Measurements from ENCODE around the gene LRRC41. TPM values are rescaled to one million over a fixed set of nuclear protein-coding genes. Genes with fewer than 3 reads are reported as not detected.

Gene LRRC41
- total RNA-seq, 1 experiment from 2014 or later = 38.1 TPM

GRCh38 chr1:46289976-46290375 lies 13.4 kb downstream of the LRRC41 start:
- intact Hi-C loops (cut with micrococcal nuclease) = no loop called here

GRCh38 chr1:46289134-46289494 lies 14.3 kb downstream of the LRRC41 start:
- RAD21 ChIA-PET (ENCODE audit: low non-redundant PET in 1 of 2, low total read pairs in 2 of 2, uncharacterized antibody in 2 of 2, unreplicated experiment in 2 of 2) = no interaction called here

More at GRCh38 chr1:46289976-46290375, 13.4 kb downstream of the LRRC41 start:
- Histone ChIP-seq H3K79me2 (ENCODE audit: insufficient read depth, low read length) (no peaks in the 10 kb centered on the region), H3K27me3 (ENCODE audit: insufficient read depth, low read length) (no peaks in the 10 kb centered on the region), H3K36me3 (ENCODE audit: control insufficient read depth in 1 of 2, insufficient read depth in 2 of 2, low read length in 2 of 2) (peaks cover 0 to 3% of the 10 kb centered on the region in 2 experiments; a peak in 1 of 4 replicates), H4K20me1 (ENCODE audit: insufficient read depth) (no peaks in the 10 kb centered on the region), H3K4me2 (ENCODE audit: low read length) (no peak overlapping the region), H3K4me3 (replicated peaks in 1 of 2; ENCODE audit: low read depth in 1 of 2, low read length in 2 of 2) (no peak overlapping the region), H3K27ac (ENCODE audit: low read depth, low read length) (no peak overlapping the region), H2AFZ (ENCODE audit: low read depth, low read length, poor library complexity, severe bottlenecking) (no peak overlapping the region), H3K9me3 (ENCODE audit: control insufficient read depth in 1 of 2, insufficient read depth in 1 of 2, low read depth in 1 of 2, low read length in 2 of 2) (no peaks in the 10 kb centered on the region), H3K4me1 (ENCODE audit: control insufficient read depth in 1 of 2, insufficient read depth in 2 of 2, low read length in 2 of 2) (no peaks in the 10 kb centered on the region), H3K9me2 (ENCODE audit: insufficient read depth) (no peaks in the 10 kb centered on the region), H3K9ac (ENCODE audit: low read length) (no peak overlapping the region)
- TF ChIP-seq POLR2A (IDR thresholded peaks at IDR 0.05; ENCODE audit: borderline replicate concordance, extremely low read depth, insufficient read depth, insufficient read length) (no peak), ATF3 (IDR thresholded peaks at IDR 0.05) (no peak), SIN3A (IDR thresholded peaks at IDR 0.05; ENCODE audit: low read depth) (no peak)
- RAD21 ChIA-PET (ENCODE audit: low non-redundant PET in 1 of 2, low total read pairs in 2 of 2, uncharacterized antibody in 2 of 2, unreplicated experiment in 2 of 2) = interaction anchor here in 1 of 2 experiments (0.7 kb wide), 1 partner anchor 45 kb away, joined by 3 read pairs; no protein-coding TSS in a partner anchor
- POLR2A ChIA-PET = interaction anchor here (0.8 kb wide), 1 partner anchor 13 kb away, joined by 3 read pairs; no protein-coding TSS in a partner anchor
- CTCF ChIA-PET = no interaction called here
- DNase-seq (ENCODE audit: low read depth, low spot score) (no peak), ATAC-seq (no peak)
- no TSS peak for BruUV-seq (replicated peaks)

More at GRCh38 chr1:46289134-46289494, 14.3 kb downstream of the LRRC41 start:
- Histone ChIP-seq H3K79me2 (ENCODE audit: insufficient read depth, low read length) (no peaks in the 10 kb centered on the region), H3K4me3 (replicated peaks in 1 of 2; ENCODE audit: low read depth in 1 of 2, low read length in 2 of 2) (no peak overlapping the region), H3K36me3 (ENCODE audit: control insufficient read depth in 1 of 2, insufficient read depth in 2 of 2, low read length in 2 of 2) (peaks cover 0 to 1% of the 10 kb centered on the region in 2 experiments; a peak in 2 of 4 replicates), H4K20me1 (ENCODE audit: insufficient read depth) (no peaks in the 10 kb centered on the region), H3K4me1 (ENCODE audit: control insufficient read depth in 1 of 2, insufficient read depth in 2 of 2, low read length in 2 of 2) (no peaks in the 10 kb centered on the region), H3K27me3 (ENCODE audit: insufficient read depth, low read length) (no peaks in the 10 kb centered on the region), H3K9me2 (ENCODE audit: insufficient read depth) (no peaks in the 10 kb centered on the region), H3K9ac (ENCODE audit: low read length) (no peak overlapping the region), H3K27ac (ENCODE audit: low read depth, low read length) (no peak overlapping the region), H3K4me2 (ENCODE audit: low read length) (no peak overlapping the region), H2AFZ (ENCODE audit: low read depth, low read length, poor library complexity, severe bottlenecking) (no peak overlapping the region), H3K9me3 (ENCODE audit: control insufficient read depth in 1 of 2, insufficient read depth in 1 of 2, low read depth in 1 of 2, low read length in 2 of 2) (no peaks in the 10 kb centered on the region)
- DNase-seq (ENCODE audit: low read depth, low spot score) (no peak), ATAC-seq (no peak)
- POLR2A ChIA-PET = no interaction called here
- BruUV-seq (replicated peaks) = no TSS peak
- CTCF ChIA-PET = no interaction called here
- TF ChIP-seq CEBPB (IDR thresholded peaks at IDR 0.05; ENCODE audit: low read depth) = no peak
- TF ChIP-seq SIN3A (IDR thresholded peaks at IDR 0.05; ENCODE audit: low read depth) = no peak
- TF ChIP-seq YY1 (IDR thresholded peaks at IDR 0.05; ENCODE audit: extremely low read depth, insufficient replicate concordance, low read depth, low read length) = no peak
- no peak for TF ChIP-seq ZNF274 (IDR thresholded peaks at IDR 0.05; ENCODE audit: low read depth, low read length)
- no peak for TF ChIP-seq EZH2phosphoT487 (IDR thresholded peaks at IDR 0.05; ENCODE audit: borderline replicate concordance)
- TF ChIP-seq SRF (IDR thresholded peaks at IDR 0.05; ENCODE audit: low read depth) = no peak
- TF ChIP-seq CBX3 (IDR thresholded peaks at IDR 0.05; ENCODE audit: low read depth) = no peak
- TF ChIP-seq SP1 (IDR thresholded peaks at IDR 0.05; ENCODE audit: low read depth) = no peak
- no peak for TF ChIP-seq ELF1 (IDR thresholded peaks at IDR 0.05; ENCODE audit: borderline replicate concordance, low read depth)
- TF ChIP-seq POLR2A (IDR thresholded peaks at IDR 0.05; ENCODE audit: borderline replicate concordance, extremely low read depth, insufficient read depth, insufficient read length) = no peak
- no peak for TF ChIP-seq POLR2AphosphoS5 (IDR thresholded peaks at IDR 0.05; ENCODE audit: low read depth, low read length)
- intact Hi-C loops (cut with micrococcal nuclease) = no loop called here
